Large intestine (tissue), 3 donors: Measurements from ENCODE around the gene SYTL3. TPM values are rescaled to one million over a fixed set of nuclear protein-coding genes. Genes with fewer than 3 reads are reported as not detected.

Experiments
- DNase-seq, 2 donors: peaks; one replicate each; pipeline versions ENCODE4 v3.0.0 to v3.0.0-alpha.2; 2013
- H3K27ac ChIP-seq: one replicate; pipeline ENCODE4 v1.5.1; 2013; ENCODE audit warnings: low read length
- H3K27me3 ChIP-seq: 2 replicates; pipeline ENCODE4 v1.6.1; 2013; ENCODE audit warnings: low read length; ENCODE audit not compliant: control insufficient read depth, insufficient read depth
- H3K36me3 ChIP-seq: 2 replicates; pipeline ENCODE4 v1.6.1; 2013; ENCODE audit warnings: low read length; ENCODE audit not compliant: control insufficient read depth, insufficient read depth
- H3K4me1 ChIP-seq: one replicate; pipeline ENCODE4 v1.6.1; 2013; ENCODE audit warnings: low read length; ENCODE audit not compliant: control insufficient read depth, insufficient read depth
- H3K4me3 ChIP-seq: one replicate; pipeline ENCODE4 v1.5.1; 2013; ENCODE audit warnings: low read length
- H3K9me3 ChIP-seq: one replicate; pipeline ENCODE4 v1.6.1; 2013; ENCODE audit warnings: mild to moderate bottlenecking, low read depth, low read length, moderate library complexity; ENCODE audit not compliant: control insufficient read depth
- WGBS: methylation state at CpG from one replicate; pipeline ENCODE4 v1.1.5; 2013; ENCODE audit warnings: low lambda C conversion rate; ENCODE audit not compliant: insufficient coverage; 5-methylcytosine and 5-hydroxymethylcytosine counted together
- polyA plus RNA-seq: library from polyadenylated mRNA; unstranded; fragments of 120-200 nt; gene quantifications from one replicate; pipeline ENCODE4 v1.2.1, GENCODE V29; 2013

Gene SYTL3
- polyA plus RNA-seq, 1 donor, result 2.5 TPM

GRCh38 chr6:158735009-158735408, 85.2 kb downstream of the SYTL3 start:
- Histone ChIP-seq H3K27ac (no peak overlapping the region), H3K27me3 (no peaks in the 10 kb centered on the region), H3K4me1 (peaks cover 11% of the 10 kb centered on the region), H3K9me3 (peaks cover 17% of the 10 kb centered on the region), H3K36me3 (no peaks in the 10 kb centered on the region), H3K4me3 (no peak overlapping the region)
- no CpG with 5 or more reads among the region's 3 CpGs for WGBS
- no peak for DNase-seq

DNA sequence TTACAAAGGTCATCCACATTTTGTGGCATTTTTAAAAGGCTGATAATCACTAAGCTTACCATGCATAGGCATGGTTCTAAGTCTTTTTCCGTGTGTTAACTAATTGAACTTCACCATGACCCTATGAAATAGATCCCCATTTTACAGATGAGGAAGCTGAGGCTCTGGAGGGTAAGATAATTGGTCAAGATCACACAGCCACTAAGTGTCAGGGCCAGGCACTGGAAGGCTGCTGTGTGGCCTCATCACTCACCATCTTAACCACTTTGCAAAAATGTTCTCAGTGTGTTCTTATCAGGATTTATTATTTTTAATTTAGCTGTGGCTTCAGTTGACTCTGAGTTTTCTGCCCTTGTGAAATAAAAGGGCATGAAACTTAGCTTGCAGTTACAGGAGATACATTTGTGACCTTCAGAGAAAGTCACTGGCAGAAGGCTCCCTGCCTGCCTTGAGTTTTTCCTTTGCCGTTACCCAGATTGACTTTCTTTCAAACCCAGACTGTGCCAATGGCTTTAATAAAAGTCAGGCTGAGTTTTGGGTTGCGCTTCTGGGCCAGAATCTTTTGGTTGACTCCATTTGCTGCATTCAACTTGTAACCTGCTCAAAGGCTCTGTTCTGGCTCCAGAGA, 87.3 kb downstream of the SYTL3 start:
- peaks cover 12% of the 10 kb centered on the region for H3K9me3 ChIP-seq
- peaks cover 7% of the 10 kb centered on the region for H3K4me1 ChIP-seq
- no peaks in the 10 kb centered on the region for H3K27me3 ChIP-seq
- no peaks in the 10 kb centered on the region for H3K36me3 ChIP-seq
- no peak for DNase-seq
- no peak overlapping the region for H3K27ac ChIP-seq
- no peak overlapping the region for H3K4me3 ChIP-seq
- WGBS, result no CpG with 5 or more reads among the region's 3 CpGs

- no peak overlapping the region for H3K27ac ChIP-seq
- H3K4me3 ChIP-seq, result no peak overlapping the region
- H3K4me1 ChIP-seq, result peaks cover 7% of the 10 kb centered on the region
- DNase-seq, result peak; percentile 37 to 45
- no peaks in the 10 kb centered on the region for H3K27me3 ChIP-seq
- 100% methylated on average over 1 of the region's 12 CpGs for WGBS
- no peaks in the 10 kb centered on the region for H3K36me3 ChIP-seq
- H3K9me3 ChIP-seq, result peaks cover 12% of the 10 kb centered on the region
These were observed 88.1 kb downstream of the SYTL3 start for GRCh38 chr6:158737710-158738615.

DNA sequence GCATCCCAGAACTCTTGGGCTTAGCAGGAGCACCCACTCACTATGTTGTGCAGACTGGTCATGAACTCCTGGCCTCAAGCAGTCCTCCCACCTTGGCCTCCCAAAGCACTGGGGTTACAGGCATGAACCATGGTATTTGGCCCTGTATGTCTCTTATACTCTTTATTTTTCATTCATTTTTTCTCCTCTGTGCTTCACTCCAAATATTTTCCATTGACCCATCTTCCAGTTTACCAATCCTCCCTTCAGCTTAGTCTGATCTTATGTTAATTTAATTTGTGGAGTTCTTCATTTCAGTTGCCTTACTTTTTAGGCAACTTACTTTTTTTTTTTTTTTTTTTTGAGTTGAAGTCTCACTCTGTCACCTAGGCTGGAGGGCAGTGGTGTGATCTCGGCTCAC, 89.8 kb downstream of the SYTL3 start:
- Histone ChIP-seq H3K9me3 (no peaks in the 10 kb centered on the region), H3K36me3 (no peaks in the 10 kb centered on the region), H3K4me1 (peaks cover 7% of the 10 kb centered on the region), H3K4me3 (no peak overlapping the region), H3K27ac (no peak overlapping the region), H3K27me3 (no peaks in the 10 kb centered on the region)
- DNase-seq, result no peak
- WGBS, result no CpG with 5 or more reads among the region's 1 CpG

- no peak overlapping the region for H3K4me3 ChIP-seq
- DNase-seq, result no peak
- H3K36me3 ChIP-seq, result no peaks in the 10 kb centered on the region
- WGBS, result no CpG with 5 or more reads among the region's 6 CpGs
- no peaks in the 10 kb centered on the region for H3K9me3 ChIP-seq
- H3K27ac ChIP-seq, result no peak overlapping the region
- H3K4me1 ChIP-seq, result peaks cover 4% of the 10 kb centered on the region
- no peaks in the 10 kb centered on the region for H3K27me3 ChIP-seq
These were observed 93.3 kb downstream of the SYTL3 start for GRCh38 chr6:158743033-158743651.

DNA sequence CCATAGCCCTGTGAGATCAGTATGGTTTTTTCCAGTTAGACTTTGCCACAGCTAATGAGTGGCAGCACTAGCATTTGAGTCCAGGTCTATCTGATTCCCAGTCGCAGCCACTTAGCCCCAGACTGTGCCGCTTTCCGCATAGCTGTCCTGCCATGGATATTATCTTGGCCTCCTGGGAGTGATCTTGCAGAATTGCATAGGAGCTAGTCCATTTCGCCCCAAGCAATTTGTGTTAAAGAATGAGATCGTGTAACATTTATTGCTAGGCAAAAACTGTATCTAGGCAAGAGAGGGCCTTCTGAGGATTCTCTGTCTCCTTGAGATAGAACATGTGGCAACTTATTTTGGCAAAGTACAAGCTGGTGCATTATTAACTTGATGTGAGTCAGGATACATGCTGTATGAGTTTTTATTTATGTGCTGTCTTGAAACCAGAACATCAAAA, 95.2 kb downstream of the SYTL3 start:
- Histone ChIP-seq H3K27ac (peak overlapping the region; percentile 18), H3K4me1 (no peaks in the 10 kb centered on the region), H3K27me3 (no peaks in the 10 kb centered on the region), H3K9me3 (no peaks in the 10 kb centered on the region), H3K4me3 (no peak overlapping the region), H3K36me3 (no peaks in the 10 kb centered on the region)
- peak; percentile 29 to 69 for DNase-seq
- WGBS, result no CpG with 5 or more reads among the region's 5 CpGs

GRCh38 chr6:158751224-158751623, 101.4 kb downstream of the SYTL3 start:
- WGBS, result no CpG with 5 or more reads among the region's 9 CpGs
- H3K4me1 ChIP-seq, result peaks cover 21% of the 10 kb centered on the region
- DNase-seq, result peak in 1 of 2 donors; percentile 58
- no peaks in the 10 kb centered on the region for H3K27me3 ChIP-seq
- H3K4me3 ChIP-seq, result peak overlapping the region; percentile 13
- peak overlapping the region; percentile 97 for H3K27ac ChIP-seq
- no peaks in the 10 kb centered on the region for H3K36me3 ChIP-seq
- H3K9me3 ChIP-seq, result no peaks in the 10 kb centered on the region

DNA sequence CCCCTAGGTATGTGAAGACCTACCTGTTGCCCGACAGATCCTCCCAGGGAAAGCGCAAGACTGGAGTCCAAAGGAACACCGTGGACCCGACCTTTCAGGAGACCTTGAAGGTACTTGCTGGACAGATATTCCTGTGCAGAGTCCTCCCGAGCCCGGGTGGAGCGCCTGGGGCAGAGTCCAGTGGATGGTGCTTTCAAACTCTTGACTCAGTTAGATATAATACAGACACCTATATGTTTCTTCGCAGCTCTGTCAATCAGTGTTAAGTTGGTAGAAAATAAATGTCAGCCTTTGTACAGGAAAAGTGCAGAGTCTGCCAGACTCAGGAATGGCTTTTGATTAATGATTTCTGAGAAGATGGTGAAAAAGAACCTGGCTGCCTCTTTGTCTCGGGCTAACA, 102.1 kb downstream of the SYTL3 start:
- peak overlapping the region; percentile 97 for H3K27ac ChIP-seq
- DNase-seq, result peak; percentile 91 to 96
- H3K9me3 ChIP-seq, result no peaks in the 10 kb centered on the region
- H3K36me3 ChIP-seq, result no peaks in the 10 kb centered on the region
- H3K4me3 ChIP-seq, result peak overlapping the region; percentile 13
- peaks cover 21% of the 10 kb centered on the region for H3K4me1 ChIP-seq
- WGBS, result no CpG with 5 or more reads among the region's 9 CpGs
- H3K27me3 ChIP-seq, result no peaks in the 10 kb centered on the region

- Histone ChIP-seq H3K9me3 (no peaks in the 10 kb centered on the region), H3K27me3 (no peaks in the 10 kb centered on the region), H3K4me1 (peaks cover 21% of the 10 kb centered on the region), H3K36me3 (no peaks in the 10 kb centered on the region), H3K4me3 (no peak overlapping the region), H3K27ac (peak overlapping the region; percentile 97)
- DNase-seq, result peak; percentile 61 to 73
- no CpG with 5 or more reads among the region's 3 CpGs for WGBS
These were observed 102.8 kb downstream of the SYTL3 start for GRCh38 chr6:158752613-158753012.

DNA sequence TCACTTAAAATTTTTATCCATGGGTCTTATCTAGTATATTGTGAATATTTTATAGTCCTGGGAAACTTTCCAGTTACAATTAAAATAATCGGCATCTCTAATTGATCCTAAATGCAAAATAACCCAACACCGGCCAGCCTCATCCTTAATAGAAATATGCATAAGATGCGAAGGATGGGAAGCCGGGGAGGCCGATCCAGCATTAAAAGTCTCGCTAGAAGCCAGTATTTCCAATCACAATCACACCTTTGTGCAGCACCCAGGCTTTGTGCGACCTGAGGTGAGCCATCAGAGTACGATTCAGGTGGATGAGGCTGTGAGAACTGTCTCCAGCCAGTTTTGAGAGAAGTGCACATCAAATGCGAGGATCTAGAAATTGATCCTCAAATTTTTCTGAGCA, 104.0 kb downstream of the SYTL3 start:
- no CpG with 5 or more reads among the region's 9 CpGs for WGBS
- Histone ChIP-seq H3K27ac (no peak overlapping the region), H3K4me1 (peaks cover 21% of the 10 kb centered on the region), H3K36me3 (no peaks in the 10 kb centered on the region), H3K9me3 (no peaks in the 10 kb centered on the region), H3K27me3 (no peaks in the 10 kb centered on the region), H3K4me3 (no peak overlapping the region)
- no peak for DNase-seq
